Measurements from ENCODE around the gene SDC3. TPM values are rescaled to one million over a fixed set of nuclear protein-coding genes. Genes with fewer than 3 reads are reported as not detected.

SDC3 gene
- total RNA-seq, 1 experiment from 2014 or later = 0.31 TPM

- DNase-seq (ENCODE audit: low spot score) = no peak
Observed at GRCh38 chr1:30855686-30856259, 52.8 kb downstream of the SDC3 start.

DNA sequence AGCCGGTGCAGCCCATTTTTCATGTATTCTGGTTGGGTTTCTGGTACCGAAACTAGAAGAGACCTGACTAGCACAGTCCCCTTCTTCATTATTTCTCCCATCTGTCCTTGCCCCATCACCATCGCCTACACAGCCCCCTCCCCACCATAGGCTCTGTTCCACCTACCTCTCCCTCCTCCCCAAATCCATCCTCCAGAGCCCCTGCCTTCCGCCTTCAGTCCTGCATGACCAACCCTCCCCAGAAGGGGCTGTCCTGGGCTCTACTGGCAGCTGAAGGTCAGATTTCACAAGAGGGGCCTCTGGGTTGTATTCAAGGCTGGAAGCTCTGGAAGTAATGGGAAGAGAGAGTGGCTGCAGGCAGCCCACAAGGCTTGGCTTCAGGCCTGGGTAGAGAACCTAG, 55.2 kb downstream of the SDC3 start:
- no peak for DNase-seq (ENCODE audit: low spot score)

DNA sequence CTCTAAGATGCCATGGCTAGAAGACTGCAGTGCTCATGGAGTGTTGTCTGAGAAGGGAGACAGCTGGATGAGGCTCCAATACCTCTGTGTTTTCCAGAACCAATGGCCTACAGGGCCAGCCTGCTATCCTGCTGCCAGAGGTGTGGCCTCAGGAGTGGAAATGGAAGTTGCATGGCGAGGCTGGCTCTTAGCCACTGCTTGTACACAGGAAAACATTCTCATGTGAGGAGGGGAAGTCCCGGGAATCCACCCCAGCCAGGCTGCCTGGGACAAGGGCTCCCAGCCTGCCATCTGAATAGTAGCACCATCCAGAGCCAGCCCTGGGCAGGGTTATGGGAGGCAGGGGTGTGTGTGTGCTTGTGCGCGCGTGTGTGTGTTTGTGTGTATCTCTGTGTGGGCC, 56.5 kb downstream of the SDC3 start:
- no peak for DNase-seq (ENCODE audit: low spot score)

DNA sequence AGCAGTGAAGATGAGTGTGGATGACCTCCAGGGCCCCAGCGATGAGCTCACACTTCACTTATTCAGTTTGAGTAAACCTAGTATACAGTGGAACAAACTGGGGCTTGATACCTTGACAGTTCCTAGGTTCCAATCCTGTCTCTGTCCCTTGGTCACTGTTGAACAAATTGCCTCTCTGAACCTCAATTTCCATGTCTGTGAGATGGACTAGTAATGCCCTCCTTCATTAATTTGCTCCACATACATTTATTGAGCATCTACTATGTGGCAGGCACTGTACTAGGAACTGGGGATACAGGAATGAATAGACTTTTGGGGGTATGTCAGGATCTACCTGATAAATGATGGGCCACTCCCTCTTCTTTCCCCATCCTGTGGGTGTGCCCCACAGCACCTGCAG, 57.3 kb downstream of the SDC3 start:
- DNase-seq (ENCODE audit: low spot score) = no peak

GRCh38 chr1:30850607-30851006, 58.0 kb downstream of the SDC3 start:
- DNase-seq (ENCODE audit: low spot score) = no peak

DNA sequence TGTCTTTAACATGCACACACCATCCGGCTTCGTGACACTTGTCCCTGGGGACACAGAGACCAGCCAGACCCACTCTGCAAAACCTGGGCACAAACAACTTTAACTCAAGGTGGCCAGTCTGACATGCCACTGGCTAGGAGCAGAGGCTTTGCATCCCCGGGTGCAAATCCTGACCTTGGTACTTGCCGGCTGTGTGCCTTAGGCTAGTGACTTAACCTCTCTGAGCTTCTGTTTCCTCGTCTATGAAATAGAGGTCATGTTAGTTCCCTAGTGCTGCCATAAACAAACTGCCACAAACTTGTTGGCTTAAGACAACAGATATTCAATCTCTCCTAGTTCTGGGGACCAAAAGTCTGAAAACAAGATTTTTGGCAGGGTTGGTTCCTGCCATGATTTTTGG, 60.4 kb downstream of the SDC3 start:
- no peak for DNase-seq (ENCODE audit: low spot score)

DNA sequence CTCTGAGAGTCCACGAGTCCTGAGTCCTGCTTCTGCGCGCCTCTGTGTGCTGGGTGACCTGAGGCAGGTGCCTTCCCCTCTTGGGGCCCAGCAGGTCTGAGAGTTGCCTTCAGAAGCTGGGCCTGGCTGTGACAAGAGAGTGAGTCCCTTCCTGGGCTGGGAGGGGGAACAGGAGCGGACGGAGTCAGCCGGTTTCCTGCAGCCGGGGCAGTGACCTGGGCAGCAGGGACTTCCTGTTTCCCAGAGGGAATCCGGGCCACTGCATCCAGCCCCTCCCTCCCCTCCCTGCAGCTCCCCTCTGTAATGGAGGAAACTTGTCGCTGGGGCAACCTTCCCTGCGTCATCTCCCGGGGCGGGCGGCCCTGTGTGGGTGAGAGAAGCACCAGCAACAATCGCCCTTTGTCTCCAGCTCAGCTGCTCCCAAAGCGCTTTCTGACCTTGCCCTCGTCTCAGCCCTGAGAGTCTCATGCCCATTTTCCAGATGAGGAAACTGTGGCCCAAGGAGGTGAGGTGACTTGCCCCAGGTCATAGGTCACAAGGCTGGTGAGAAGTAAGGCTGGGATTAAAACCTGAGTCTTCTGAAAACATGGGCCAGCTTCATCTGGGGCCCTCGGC, 61.1 kb downstream of the SDC3 start:
- DNase-seq (ENCODE audit: low spot score) = peak; percentile 87

DNA sequence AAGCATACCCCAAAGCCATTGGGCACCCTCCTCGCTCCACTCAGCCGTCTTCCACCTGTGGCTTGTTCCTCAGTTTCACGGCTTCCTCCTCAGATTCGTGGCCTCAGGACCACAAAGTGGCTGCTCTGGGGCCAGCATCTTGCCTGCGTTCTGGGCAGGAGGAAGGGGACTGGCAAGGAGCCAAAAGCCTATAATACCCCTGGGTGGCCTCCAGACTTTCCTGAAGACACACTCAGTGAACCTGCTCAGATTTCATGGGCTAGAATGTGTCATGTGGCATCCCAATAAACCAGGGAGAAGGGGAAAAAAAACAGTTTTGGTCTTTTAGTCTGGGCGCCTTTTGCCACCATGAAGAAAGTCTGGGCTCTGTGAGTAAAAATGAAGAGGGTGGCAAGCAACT, 62.0 kb downstream of the SDC3 start:
- DNase-seq (ENCODE audit: low spot score) = no peak

DNA sequence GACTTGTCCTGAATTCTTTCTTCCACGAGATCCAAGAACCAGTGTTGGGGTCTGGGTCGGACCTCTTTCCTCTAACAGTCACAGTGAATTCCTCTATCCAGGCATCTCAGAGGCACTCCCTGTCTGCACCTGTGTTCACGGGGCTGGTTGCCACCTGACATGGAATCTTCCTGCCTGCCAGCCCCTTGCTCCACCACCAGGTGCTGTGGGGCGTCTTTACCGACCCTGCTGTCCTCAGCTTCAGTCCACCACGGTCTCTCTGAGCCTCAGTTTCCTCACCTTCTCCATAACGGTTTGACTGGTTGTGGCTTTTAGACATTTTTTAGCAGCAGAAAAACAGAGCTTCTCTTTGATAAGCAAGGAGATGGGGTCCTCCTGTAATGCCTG, 62.7 kb downstream of the SDC3 start:
- no peak for DNase-seq (ENCODE audit: low spot score)

GRCh38 chr1:30845237-30845903, 63.2 kb downstream of the SDC3 start:
- no peak for DNase-seq (ENCODE audit: low spot score)

GRCh38 chr1:30844631-30845030, 63.9 kb downstream of the SDC3 start:
- no peak for DNase-seq (ENCODE audit: low spot score)

DNA sequence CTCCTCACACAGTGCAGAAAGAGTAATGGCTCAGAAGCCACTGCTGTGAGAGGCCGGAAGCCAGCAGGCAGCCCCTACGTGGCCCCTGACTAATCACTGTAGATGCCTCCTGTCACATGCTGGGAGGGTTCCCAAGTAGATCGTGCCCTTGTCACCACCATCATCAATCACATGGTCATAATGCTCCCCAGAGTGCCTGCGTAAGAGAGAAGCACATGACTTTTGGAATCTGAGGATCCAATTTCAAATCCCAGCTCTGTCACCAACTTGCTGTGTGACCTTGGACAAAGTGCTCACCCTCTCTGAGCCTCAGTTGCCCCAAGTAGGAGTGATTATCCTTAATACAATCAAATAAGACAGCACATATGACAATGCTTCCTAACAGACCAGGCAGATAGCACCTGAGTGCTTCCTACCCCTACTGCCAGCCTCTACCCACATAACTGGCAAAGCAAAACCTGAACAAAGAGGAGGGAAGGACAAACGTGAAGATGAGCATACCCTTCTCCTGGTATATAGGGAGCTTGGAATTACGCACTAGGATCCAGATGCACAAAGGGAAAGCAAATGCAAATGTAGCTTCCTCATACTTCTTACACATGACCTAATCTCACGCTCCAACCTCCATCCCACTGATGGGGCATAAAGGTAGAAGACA, 65.7 kb downstream of the SDC3 start:
- no peak for DNase-seq (ENCODE audit: low spot score)

- DNase-seq (ENCODE audit: low spot score) = no peak
Observed at GRCh38 chr1:30840904-30841598, 67.5 kb downstream of the SDC3 start.

- no peak for DNase-seq (ENCODE audit: low spot score)
Observed at GRCh38 chr1:30839827-30840359, 68.7 kb downstream of the SDC3 start.

DNA sequence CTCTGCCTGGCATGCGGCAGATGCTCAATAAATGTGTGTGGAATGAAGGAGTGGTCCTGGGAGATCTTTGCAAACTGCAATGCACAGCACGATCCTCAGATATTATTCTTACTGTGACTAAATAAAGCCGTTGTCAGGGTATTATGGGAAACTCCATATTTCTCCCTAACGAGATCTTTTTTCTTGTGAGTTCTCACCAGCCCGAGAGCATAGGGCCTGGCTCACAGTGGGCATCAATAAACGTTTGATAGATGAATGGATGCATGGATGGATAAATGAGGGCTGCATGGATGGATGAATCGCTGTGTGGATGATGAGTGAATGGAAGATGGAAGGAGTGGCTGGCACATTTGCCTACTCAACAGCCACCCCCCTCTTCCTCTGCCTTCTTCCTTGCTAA, 69.6 kb downstream of the SDC3 start:
- DNase-seq (ENCODE audit: low spot score) = no peak

- DNase-seq (ENCODE audit: low spot score) = no peak
Observed at GRCh38 chr1:30837653-30838052, 70.9 kb downstream of the SDC3 start.

DNA sequence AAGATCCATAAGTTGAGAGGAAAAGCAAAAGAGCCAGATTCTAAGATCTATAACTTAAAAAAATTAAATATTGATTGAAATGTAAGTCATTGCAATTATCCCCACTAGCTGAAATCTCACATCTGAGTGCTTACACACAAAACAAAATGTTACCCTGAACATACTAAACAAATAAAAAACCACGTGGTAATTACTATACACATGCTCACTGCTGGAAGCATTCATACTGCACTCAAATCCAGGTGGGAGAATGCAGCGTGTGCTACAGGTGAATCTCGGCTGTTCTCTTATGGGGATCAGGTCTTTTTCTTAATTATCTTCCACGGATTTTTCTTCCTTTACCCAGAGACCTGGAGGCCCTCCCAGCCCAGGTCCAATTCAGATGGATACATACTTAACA, 74.3 kb downstream of the SDC3 start:
- no peak for DNase-seq (ENCODE audit: low spot score)

DNA sequence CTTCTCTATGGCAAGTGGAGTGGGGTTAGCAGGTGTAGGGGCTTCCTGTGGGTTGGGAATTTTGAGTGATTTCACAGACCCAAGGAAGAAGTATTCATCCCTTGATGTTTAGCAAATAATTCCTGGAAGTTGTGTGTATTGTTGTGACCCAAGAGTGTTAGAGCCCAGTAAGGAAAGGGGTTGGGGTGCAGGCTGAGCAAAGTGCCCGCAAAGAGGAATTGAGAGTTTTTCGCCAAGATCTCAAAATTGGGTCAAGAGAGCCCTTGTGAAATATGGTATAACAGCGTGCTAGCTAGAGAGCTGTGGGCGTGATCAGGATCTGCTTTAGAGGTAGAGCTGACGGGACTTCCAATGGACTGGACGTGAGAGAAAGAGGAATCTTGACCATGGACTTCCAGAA, 78.0 kb downstream of the SDC3 start:
- no peak for DNase-seq (ENCODE audit: low spot score)

DNA sequence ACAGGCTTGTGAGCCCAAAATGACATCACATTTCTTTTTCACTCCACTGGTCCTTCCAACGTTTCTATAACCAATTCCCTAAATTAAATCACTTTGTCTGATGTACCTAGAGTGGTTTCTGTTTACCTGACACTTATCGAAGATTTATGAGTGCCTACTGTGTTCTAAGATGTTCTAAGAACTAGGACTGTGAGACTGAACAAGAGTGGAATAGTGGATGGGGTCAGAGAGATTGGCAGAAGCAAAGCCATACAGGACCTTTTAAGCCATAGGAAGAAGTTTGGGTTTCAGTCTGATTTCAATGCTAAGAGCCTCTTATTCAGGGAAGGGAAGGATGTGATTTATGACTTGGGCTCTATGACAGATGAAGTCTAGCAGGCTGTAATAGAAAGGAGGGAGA, 78.7 kb downstream of the SDC3 start:
- DNase-seq (ENCODE audit: low spot score) = no peak

- DNase-seq (ENCODE audit: low spot score) = no peak
Observed at GRCh38 chr1:30824736-30825429, 83.7 kb downstream of the SDC3 start.

- peak; percentile 96 for DNase-seq (ENCODE audit: low spot score)
Observed at GRCh38 chr1:30823969-30824735, 84.4 kb downstream of the SDC3 start.

Measured in HT-29 (cell line).